Left lung (tissue), 10 donors: ENCODE data around the gene OIT3. TPM values are rescaled to one million over a fixed set of nuclear protein-coding genes. Genes with fewer than 3 reads are reported as not detected.
"Not testable (repeated sequence)": the region's sequence is repeated elsewhere in the genome, so short reads cannot be mapped to it uniquely, and the experiment has no call there.

Experiments
- ATAC-seq: fragments of 200-7000 bp; cut with Tn5 transposase; one replicate; pipeline ENCODE4 v1.9.1; 2020; ENCODE audit warnings: moderate library complexity
- DNase-seq, 4 donors: peaks; one replicate each; pipeline ENCODE4 v3.0.0-alpha.2; 2013 to 2020
- H3K27ac ChIP-seq, 2 donors: fragments of 200-600 bp; sonication (generic) in 1 of 2; one replicate each; pipeline versions ENCODE4 v1.5.0 to v1.8.0; 2020 to 2021
- H3K27me3 ChIP-seq, 2 donors: fragments of 200-600 bp; sonication (generic) in 1 of 2; one replicate each; pipeline versions ENCODE4 v1.5.0 to v1.8.0; 2020 to 2021
- H3K36me3 ChIP-seq, 2 donors: fragments of 200-600 bp; sonication (generic) in 1 of 2; one replicate each; pipeline versions ENCODE4 v1.5.0 to v1.8.0; 2020 to 2021
- H3K4me1 ChIP-seq, 2 donors: fragments of 200-600 bp; one replicate each; pipeline ENCODE4 v1.8.0; 2021
- H3K4me3 ChIP-seq, 2 donors: fragments of 200-600 bp; sonication (generic) in 1 of 2; one replicate each; pipeline versions ENCODE4 v1.5.0 to v1.8.0; 2020 to 2021; ENCODE audit warnings: mild to moderate bottlenecking in 1 of 2
- H3K9me3 ChIP-seq, 2 donors: fragments of 200-600 bp; sonication (generic) in 1 of 2; one replicate each; pipeline versions ENCODE4 v1.5.0 to v1.8.0; 2020 to 2021
- intact Hi-C, 2 donors: fragments of 100-400 bp; cut with DNase I; formaldehyde crosslinking; loops; one replicate each; pipeline versions ENCODE4 v1.11.2 to v1.14.2; 2022
- polyA plus RNA-seq, 6 donors: library from polyadenylated mRNA; unstranded; fragments of 120-200 nt; gene quantifications; one replicate each; pipeline ENCODE4 v1.2.1, GENCODE V29; 2013; ENCODE audit not compliant: insufficient read length in 6 of 6
- total RNA-seq, 2 donors: library from RNA; stranded (reverse); fragmentation: NEBNext Ultra II Directional; extraction: Animal tissue kit (Norgen Biotek cat#: 25700); gene quantifications; one replicate each; pipeline ENCODE4 v1.2.1, GENCODE V29; 2021
- TF ChIP-seq, protein P1 (sequence below), 2 donors: fragments of 200-600 bp; sonication (generic) in 1 of 2; IDR thresholded peaks; one replicate each; pipeline versions ENCODE4 v1.5.0 to v1.8.0; 2021; ENCODE audit warnings: antibody characterized with exemption in 2 of 2
- donor health status: DM: no; HTN: yes; CAD: no.
- donor health status: DM: no; HTN: no; CAD: no.

The OIT3 gene
- total and polyA plus RNA-seq, 8 donors, result 0.21 to 1.4 (median 1.00) TPM; not detected in 1

DNA sequence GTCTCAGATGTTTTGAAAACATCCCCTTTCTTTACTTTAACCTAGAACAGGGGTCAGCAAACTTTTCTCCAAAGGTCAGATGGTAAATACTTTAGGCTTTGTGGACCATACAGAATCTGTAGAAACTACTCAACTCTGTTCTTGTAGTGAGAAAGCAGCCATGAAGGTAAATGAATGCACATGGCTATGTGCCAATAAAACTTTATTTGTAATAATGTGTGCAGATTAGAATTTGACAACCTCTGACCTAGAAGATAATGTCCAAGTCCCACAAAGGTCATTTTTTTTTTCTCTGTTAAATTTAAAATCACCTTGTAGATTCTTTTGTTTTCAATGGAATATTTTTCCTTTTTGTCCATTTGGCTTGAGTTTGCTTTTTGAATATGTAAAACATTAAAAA, 17.2 kb downstream of the OIT3 start:
- no peaks in the 10 kb centered on the region for H3K9me3 ChIP-seq
- ATAC-seq (no peak), DNase-seq (no peak)
- no peak overlapping the region for H3K4me3 ChIP-seq
- H3K27me3 ChIP-seq, result no peaks in the 10 kb centered on the region
- intact Hi-C loops, result no loop called here
- TF ChIP-seq, protein P1, sequence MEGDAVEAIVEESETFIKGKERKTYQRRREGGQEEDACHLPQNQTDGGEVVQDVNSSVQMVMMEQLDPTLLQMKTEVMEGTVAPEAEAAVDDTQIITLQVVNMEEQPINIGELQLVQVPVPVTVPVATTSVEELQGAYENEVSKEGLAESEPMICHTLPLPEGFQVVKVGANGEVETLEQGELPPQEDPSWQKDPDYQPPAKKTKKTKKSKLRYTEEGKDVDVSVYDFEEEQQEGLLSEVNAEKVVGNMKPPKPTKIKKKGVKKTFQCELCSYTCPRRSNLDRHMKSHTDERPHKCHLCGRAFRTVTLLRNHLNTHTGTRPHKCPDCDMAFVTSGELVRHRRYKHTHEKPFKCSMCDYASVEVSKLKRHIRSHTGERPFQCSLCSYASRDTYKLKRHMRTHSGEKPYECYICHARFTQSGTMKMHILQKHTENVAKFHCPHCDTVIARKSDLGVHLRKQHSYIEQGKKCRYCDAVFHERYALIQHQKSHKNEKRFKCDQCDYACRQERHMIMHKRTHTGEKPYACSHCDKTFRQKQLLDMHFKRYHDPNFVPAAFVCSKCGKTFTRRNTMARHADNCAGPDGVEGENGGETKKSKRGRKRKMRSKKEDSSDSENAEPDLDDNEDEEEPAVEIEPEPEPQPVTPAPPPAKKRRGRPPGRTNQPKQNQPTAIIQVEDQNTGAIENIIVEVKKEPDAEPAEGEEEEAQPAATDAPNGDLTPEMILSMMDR (IDR thresholded peaks at IDR 0.05), result no peak
- H3K36me3 ChIP-seq, result no peaks in the 10 kb centered on the region
- H3K27ac ChIP-seq, result no peak overlapping the region
- no peaks in the 10 kb centered on the region for H3K4me1 ChIP-seq

GRCh38 chr10:72911758-72912157, 18.2 kb downstream of the OIT3 start:
- H3K4me3 ChIP-seq, result no peak overlapping the region
- no peak for ATAC-seq
- TF ChIP-seq, protein P1 (IDR thresholded peaks at IDR 0.05), result no peak
- DNase-seq, result no peak
- intact Hi-C loops, result no loop called here
- no peaks in the 10 kb centered on the region for H3K36me3 ChIP-seq
- no peaks in the 10 kb centered on the region for H3K27me3 ChIP-seq
- no peak overlapping the region for H3K27ac ChIP-seq
- no peaks in the 10 kb centered on the region for H3K9me3 ChIP-seq
- no peaks in the 10 kb centered on the region for H3K4me1 ChIP-seq

- H3K9me3 ChIP-seq, result no peaks in the 10 kb centered on the region
- H3K27ac ChIP-seq, result no peak overlapping the region
- H3K27me3 ChIP-seq, result no peaks in the 10 kb centered on the region
- ATAC-seq (no peak), DNase-seq (no peak)
- no peak overlapping the region for H3K4me3 ChIP-seq
- intact Hi-C loops, result no loop called here
- no peaks in the 10 kb centered on the region for H3K4me1 ChIP-seq
- no peaks in the 10 kb centered on the region for H3K36me3 ChIP-seq
- TF ChIP-seq, protein P1 (IDR thresholded peaks at IDR 0.05), result no peak
Observed at GRCh38 chr10:72912736-72913135, 19.2 kb downstream of the OIT3 start.

DNA sequence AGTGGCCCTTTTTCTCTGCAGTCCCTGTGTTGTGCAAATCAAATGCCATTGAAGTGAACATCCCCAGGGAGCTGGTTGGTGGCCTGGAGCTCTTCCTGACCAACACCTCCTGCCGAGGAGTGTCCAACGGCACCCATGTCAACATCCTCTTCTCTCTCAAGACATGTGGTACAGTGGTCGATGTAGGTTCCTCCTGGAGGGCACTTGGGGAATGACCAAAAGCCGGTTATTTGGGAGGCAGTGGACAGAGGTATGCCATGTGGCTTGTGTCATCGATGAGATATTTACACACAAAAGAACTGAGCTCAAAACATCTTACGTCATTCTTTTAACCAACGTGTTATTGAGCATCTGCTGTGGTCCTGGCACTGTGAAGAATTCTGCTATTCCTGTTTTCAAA, 19.7 kb downstream of the OIT3 start:
- Histone ChIP-seq H3K27me3 (no peaks in the 10 kb centered on the region), H3K4me1 (no peaks in the 10 kb centered on the region), H3K27ac (no peak overlapping the region), H3K4me3 (no peak overlapping the region), H3K9me3 (no peaks in the 10 kb centered on the region), H3K36me3 (no peaks in the 10 kb centered on the region)
- DNase-seq (no peak), ATAC-seq (no peak)
- intact Hi-C loops, result no loop called here
- TF ChIP-seq, protein P1 (IDR thresholded peaks at IDR 0.05), result no peak

DNA sequence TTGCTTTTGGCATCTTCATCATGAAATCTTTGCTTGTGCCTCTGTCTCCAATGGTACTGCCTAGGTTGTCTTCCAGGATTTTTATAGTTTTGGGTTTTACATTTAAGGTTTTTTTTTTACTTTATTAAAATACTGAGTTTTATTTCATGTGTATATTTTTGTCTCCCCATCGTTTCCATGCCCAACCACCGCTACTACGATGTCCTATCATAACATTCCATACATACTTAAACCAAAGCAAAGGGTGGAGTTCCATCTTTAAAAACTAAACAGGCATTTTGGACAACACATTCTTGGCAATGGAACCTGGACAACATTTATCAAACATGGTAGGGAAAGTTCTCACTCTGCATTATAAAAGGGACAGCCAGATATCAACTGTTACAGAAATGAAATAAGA, 23.7 kb downstream of the OIT3 start:
- H3K27ac ChIP-seq, DNase-seq, H3K27me3 ChIP-seq, H3K4me1 ChIP-seq, H3K36me3 ChIP-seq, intact Hi-C loops, H3K4me3 ChIP-seq, ATAC-seq: not testable (repeated sequence)
- H3K9me3 ChIP-seq, result peaks cover 0 to 23% of the 10 kb centered on the region in 2 donors

GRCh38 chr10:72917803-72918332, 24.3 kb downstream of the OIT3 start:
- H3K4me1 ChIP-seq, ATAC-seq, H3K27me3 ChIP-seq, H3K4me3 ChIP-seq, H3K27ac ChIP-seq, DNase-seq, H3K36me3 ChIP-seq, intact Hi-C loops: not testable (repeated sequence)
- H3K9me3 ChIP-seq, result peaks cover 0 to 23% of the 10 kb centered on the region in 2 donors
